GM11168 (cell line): ENCODE measurements around the gene PIP4K2A.
"Not testable (repeated sequence)": the region's sequence is repeated elsewhere in the genome, so short reads cannot be mapped to it uniquely, and the experiment has no call there.

Experiments used
- in situ Hi-C: fragments of 300-500 bp; cut with MboI; formaldehyde crosslinking; loops from one replicate; pipeline ENCODE4 v1.12.0; 2022; ENCODE audit warnings: low sequenced_read_pairs; ENCODE audit not compliant: unreplicated experiment

The PIP4K2A gene

GRCh38 chr10:22501413-22501812, 213.0 kb downstream of the PIP4K2A start:
- in situ Hi-C loops = no loop called here

DNA sequence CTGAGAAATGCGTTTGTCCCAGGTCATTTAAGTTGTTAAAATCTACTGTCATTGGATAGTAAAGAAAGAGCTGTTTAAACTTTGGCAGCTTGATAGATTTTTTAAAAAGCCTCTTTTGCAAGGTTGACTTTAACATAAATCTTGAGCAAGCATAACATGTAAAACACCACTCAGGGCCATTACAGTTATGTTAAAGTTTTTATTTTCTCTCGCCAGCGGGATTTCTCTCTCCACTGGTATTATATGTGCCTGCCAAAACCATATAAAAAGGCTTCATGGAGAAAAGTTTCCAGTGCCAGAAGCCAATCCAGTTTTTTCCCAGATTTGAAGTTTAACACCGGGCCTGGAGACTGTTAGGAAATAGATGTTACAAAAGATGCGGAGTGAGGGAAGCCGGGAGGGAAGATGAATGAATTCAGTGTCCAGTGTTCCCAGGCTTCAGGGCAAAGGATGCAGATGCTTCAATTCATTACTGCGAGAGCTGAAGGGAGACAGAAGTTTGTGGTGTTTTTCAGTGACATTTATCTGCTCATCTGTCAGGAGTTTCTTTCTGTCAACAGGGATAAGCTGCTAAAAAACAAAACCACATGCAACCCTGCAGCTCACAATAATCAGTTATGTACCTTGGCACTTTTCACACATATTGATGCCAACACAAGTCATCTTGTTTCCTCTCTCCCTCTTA, 213.6 kb downstream of the PIP4K2A start:
- in situ Hi-C loops = no loop called here

DNA sequence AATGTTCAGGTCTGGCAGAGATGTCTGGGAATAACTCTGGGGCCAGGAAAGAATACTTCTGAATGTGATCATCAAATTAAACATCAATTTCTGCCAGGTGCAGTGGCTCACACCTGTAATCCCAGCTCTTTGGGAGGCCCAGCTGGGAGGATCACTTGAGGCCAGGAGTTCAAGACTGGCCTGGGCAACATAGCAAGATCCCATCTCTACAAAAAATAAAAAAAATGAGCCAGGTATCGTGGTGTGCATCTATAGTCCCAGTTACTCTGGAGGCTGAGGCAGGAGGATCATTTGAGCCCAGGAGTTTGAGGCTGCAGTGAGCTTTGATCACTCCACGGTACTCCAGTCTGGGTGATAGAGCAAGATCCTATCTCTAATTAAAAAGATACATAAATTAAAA, 214.4 kb downstream of the PIP4K2A start:
- in situ Hi-C loops = not testable (repeated sequence)

- in situ Hi-C loops = no loop called here
These were observed 219.0 kb downstream of the PIP4K2A start for GRCh38 chr10:22495396-22495795.

GRCh38 chr10:22494007-22494406, 220.4 kb downstream of the PIP4K2A start:
- in situ Hi-C loops = no loop called here

- in situ Hi-C loops = no loop called here
These were observed 222.3 kb downstream of the PIP4K2A start for GRCh38 chr10:22491931-22492615.

GRCh38 chr10:22491480-22491879, 222.9 kb downstream of the PIP4K2A start:
- in situ Hi-C loops = no loop called here

GRCh38 chr10:22489975-22490374, 224.4 kb downstream of the PIP4K2A start:
- in situ Hi-C loops = no loop called here

GRCh38 chr10:22489467-22489866, 224.9 kb downstream of the PIP4K2A start:
- in situ Hi-C loops = no loop called here

DNA sequence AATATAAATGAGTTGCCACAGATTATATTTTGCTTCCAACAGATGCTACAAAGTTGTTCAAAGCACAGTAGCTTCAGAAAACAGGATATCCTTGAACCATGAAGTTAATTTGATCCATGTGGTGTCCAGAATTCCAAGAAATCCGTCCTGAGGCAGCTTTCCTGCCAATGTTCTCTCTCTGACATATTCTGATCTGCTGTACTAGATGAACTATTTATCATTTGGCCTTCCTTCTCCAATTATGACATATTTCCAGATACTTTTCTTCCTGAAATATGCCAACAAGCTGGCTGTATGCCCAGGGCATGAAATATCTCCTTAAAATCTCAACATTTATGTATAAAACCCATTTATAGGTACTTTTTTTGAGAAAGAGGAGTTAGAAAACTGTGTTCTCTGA, 227.9 kb downstream of the PIP4K2A start:
- in situ Hi-C loops = no loop called here
